ENCODE data around the gene DDX1. TPM values are rescaled to one million over a fixed set of nuclear protein-coding genes. Genes with fewer than 3 reads are reported as not detected.

Gene DDX1
- total and polyA plus RNA-seq, 12 donors = 39.4 to 122 (median 77.2) TPM

DNA sequence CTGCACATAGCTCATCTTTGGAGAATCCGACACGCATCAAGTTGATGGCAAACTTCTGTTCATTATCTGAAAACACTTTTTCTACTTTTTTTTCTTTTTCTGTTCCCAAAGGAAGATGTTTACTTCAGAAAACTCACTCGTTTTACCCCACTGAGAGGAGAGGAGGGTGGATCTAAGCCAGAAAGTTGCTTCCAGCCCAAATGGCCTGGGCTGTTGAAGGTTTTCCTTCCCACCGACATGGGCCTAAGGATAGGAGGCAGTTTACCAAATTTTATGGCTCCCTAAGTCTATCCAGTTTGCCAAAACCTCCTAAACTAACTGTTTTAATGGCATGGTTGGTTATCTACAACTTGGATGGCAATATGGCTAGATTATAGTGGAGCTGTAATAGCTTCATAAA, 70.4 kb downstream of the DDX1 start:
- 70 to 77% (median 70%) methylated on average over 4 of the region's 4 CpGs for WGBS, 4 donors
- no peaks in the 10 kb centered on the region for H3K27me3 ChIP-seq
- H3K27ac ChIP-seq = no peak overlapping the region
- TF ChIP-seq, protein P1, sequence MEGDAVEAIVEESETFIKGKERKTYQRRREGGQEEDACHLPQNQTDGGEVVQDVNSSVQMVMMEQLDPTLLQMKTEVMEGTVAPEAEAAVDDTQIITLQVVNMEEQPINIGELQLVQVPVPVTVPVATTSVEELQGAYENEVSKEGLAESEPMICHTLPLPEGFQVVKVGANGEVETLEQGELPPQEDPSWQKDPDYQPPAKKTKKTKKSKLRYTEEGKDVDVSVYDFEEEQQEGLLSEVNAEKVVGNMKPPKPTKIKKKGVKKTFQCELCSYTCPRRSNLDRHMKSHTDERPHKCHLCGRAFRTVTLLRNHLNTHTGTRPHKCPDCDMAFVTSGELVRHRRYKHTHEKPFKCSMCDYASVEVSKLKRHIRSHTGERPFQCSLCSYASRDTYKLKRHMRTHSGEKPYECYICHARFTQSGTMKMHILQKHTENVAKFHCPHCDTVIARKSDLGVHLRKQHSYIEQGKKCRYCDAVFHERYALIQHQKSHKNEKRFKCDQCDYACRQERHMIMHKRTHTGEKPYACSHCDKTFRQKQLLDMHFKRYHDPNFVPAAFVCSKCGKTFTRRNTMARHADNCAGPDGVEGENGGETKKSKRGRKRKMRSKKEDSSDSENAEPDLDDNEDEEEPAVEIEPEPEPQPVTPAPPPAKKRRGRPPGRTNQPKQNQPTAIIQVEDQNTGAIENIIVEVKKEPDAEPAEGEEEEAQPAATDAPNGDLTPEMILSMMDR (IDR thresholded peaks at IDR 0.05) = no peak
- TF ChIP-seq POLR2A (IDR thresholded peaks at IDR 0.05) = no peak
- DNase-seq = no peak
- no peaks in the 10 kb centered on the region for H3K36me3 ChIP-seq (replicated peaks in 1 of 2)
- no peaks in the 10 kb centered on the region for H3K9me3 ChIP-seq (replicated peaks in 1 of 3)
- H3K4me3 ChIP-seq = no peak overlapping the region
- intact Hi-C loops (cut with DNase I) = no loop called here
- H3K4me1 ChIP-seq (replicated peaks in 1 of 2) = no peaks in the 10 kb centered on the region

DNA sequence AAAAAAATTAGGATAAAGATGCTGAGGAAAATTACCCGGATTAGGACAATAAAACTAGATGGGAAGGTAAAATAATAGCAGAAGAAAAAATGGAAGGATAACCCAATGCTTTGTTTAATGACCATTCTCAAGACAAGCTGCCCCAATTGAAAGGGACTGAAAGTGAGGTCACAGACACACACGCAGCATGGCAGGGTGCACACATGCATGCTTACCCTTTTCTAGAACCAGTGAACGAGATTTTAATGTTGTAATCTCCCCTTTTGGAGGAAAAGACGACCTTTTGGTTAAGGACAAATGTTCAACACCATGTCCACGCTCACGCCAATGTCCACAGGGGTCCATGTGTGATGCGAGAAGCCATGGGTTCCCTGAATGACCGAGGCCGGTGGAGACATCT, 70.9 kb downstream of the DDX1 start:
- TF ChIP-seq POLR2A (IDR thresholded peaks at IDR 0.05) = no peak
- TF ChIP-seq, protein P1 (IDR thresholded peaks at IDR 0.05) = no peak
- no peaks in the 10 kb centered on the region for H3K36me3 ChIP-seq (replicated peaks in 1 of 2)
- no peak for DNase-seq
- H3K4me1 ChIP-seq (replicated peaks in 1 of 2) = no peaks in the 10 kb centered on the region
- WGBS, 4 donors = 84 to 93% (median 87%) methylated on average over 9 of the region's 9 CpGs
- no peak overlapping the region for H3K4me3 ChIP-seq
- H3K27me3 ChIP-seq = no peaks in the 10 kb centered on the region
- no peak overlapping the region for H3K27ac ChIP-seq
- intact Hi-C loops (cut with DNase I) = no loop called here
- H3K9me3 ChIP-seq (replicated peaks in 1 of 3) = no peaks in the 10 kb centered on the region

DNA sequence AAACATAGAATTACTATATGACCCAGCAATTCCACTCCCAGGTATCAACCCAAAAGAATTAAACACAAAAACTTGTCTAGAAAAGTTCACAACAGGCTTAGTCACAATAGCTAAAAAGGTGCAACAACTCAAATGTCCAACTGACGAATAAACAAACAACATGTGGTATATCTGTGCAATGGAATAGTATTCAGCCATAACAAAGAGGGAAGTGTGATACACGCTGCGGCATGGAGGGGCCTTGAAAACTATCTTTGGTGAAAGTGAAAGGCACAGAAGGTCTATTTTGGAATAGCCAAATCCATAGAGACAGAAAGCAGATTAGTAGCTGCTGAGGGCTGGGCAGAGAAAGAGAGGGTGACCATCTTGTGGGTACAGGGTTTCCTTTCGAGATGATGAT, 72.1 kb downstream of the DDX1 start:
- Histone ChIP-seq H3K36me3 (replicated peaks in 1 of 2) (no peaks in the 10 kb centered on the region), H3K4me1 (replicated peaks in 1 of 2) (no peaks in the 10 kb centered on the region), H3K4me3 (no peak overlapping the region), H3K27ac (no peak overlapping the region), H3K9me3 (replicated peaks in 1 of 3) (no peaks in the 10 kb centered on the region), H3K27me3 (no peaks in the 10 kb centered on the region)
- intact Hi-C loops (cut with DNase I) = no loop called here
- no peak for DNase-seq
- no peak for TF ChIP-seq POLR2A (IDR thresholded peaks at IDR 0.05)
- TF ChIP-seq, protein P1 (IDR thresholded peaks at IDR 0.05) = no peak
- 82 to 94% (median 88%) methylated on average over 4 of the region's 4 CpGs for WGBS, 4 donors

DNA sequence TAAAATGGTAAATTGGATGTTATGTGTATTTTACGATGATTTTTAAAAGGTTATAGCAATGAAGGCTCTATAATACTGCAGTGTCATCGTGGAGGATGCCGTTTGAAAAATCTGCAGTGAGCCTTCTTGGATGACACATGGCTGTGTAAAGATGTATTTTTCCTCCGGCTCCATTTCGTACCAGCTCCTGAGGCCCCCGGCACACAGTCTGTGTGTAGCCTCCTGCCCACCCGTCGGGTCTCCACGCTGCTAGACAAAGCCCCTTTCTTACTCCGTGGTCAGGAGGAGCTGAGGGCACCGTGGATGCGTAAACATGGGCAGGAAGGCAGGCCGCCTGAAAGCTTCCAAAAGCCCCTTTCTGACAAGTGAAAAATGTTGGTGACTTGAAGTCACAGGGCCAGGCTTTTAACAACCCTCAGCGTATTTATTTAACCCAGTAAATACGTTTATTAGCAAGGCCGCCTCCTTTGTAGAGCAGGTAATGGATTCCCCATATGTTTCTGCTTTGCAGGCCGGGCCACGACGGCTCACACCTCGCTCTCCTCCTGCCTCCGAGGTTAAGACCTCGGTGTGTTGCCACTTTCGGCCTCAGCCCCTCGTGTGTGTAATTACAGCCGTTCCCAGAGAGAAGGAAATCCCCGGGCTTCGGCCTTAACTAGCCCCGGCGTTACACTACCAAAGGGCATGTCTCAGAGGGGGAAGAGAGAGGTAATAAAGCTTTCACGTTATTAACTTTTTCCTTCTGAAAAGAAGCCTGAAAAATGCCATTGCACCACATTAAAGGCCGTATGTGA, 72.8 kb downstream of the DDX1 start:
- H3K4me1 ChIP-seq (replicated peaks in 1 of 2) = no peaks in the 10 kb centered on the region
- intact Hi-C loops (cut with DNase I) = no loop called here
- no peak overlapping the region for H3K27ac ChIP-seq
- no peak overlapping the region for H3K4me3 ChIP-seq
- no peaks in the 10 kb centered on the region for H3K36me3 ChIP-seq (replicated peaks in 1 of 2)
- TF ChIP-seq POLR2A (IDR thresholded peaks at IDR 0.05) = no peak
- TF ChIP-seq, protein P1 (IDR thresholded peaks at IDR 0.05) = no peak
- H3K27me3 ChIP-seq = no peaks in the 10 kb centered on the region
- DNase-seq = no peak
- WGBS, 4 donors = 73 to 85% (median 83%) methylated on average over 31 of the region's 31 CpGs
- no peaks in the 10 kb centered on the region for H3K9me3 ChIP-seq (replicated peaks in 1 of 3)

Measured in adrenal gland (tissue), 12 donors.